ENCODE data around the gene FHAD1.

The FHAD1 gene

GRCh38 chr1:15422871-15423270, 175.8 kb downstream of the FHAD1 start:
- peaks cover 31% of the 10 kb centered on the region for H3K4me1 ChIP-seq (ENCODE audit: insufficient read depth, poor library complexity, severe bottlenecking)
- TF ChIP-seq CTCF (IDR thresholded peaks at IDR 0.05; ENCODE audit: poor library complexity, severe bottlenecking) = no peak
- H3K27ac ChIP-seq (ENCODE audit: poor library complexity, severe bottlenecking) = no peak overlapping the region
- peaks cover 57% of the 10 kb centered on the region for H3K36me3 ChIP-seq (ENCODE audit: low read depth)
- H3K9me3 ChIP-seq (ENCODE audit: severe bottlenecking) = no peaks in the 10 kb centered on the region
- DNase-seq (ENCODE audit: low spot score) (no peak), ATAC-seq (ENCODE audit: low read depth) (no peak)
- no peak overlapping the region for H3K4me3 ChIP-seq (ENCODE audit: severe bottlenecking)
- H3K27me3 ChIP-seq (ENCODE audit: insufficient read depth, poor library complexity, severe bottlenecking) = no peaks in the 10 kb centered on the region

- Histone ChIP-seq H3K27ac (ENCODE audit: poor library complexity, severe bottlenecking) (no peak overlapping the region), H3K4me3 (ENCODE audit: severe bottlenecking) (no peak overlapping the region), H3K4me1 (ENCODE audit: insufficient read depth, poor library complexity, severe bottlenecking) (peaks cover 25% of the 10 kb centered on the region), H3K36me3 (ENCODE audit: low read depth) (peaks cover 62% of the 10 kb centered on the region), H3K9me3 (ENCODE audit: severe bottlenecking) (no peaks in the 10 kb centered on the region), H3K27me3 (ENCODE audit: insufficient read depth, poor library complexity, severe bottlenecking) (no peaks in the 10 kb centered on the region)
- ATAC-seq (ENCODE audit: low read depth) (no peak), DNase-seq (ENCODE audit: low spot score) (no peak)
- TF ChIP-seq CTCF (IDR thresholded peaks at IDR 0.05; ENCODE audit: poor library complexity, severe bottlenecking) = no peak
These were observed 176.5 kb downstream of the FHAD1 start for GRCh38 chr1:15423355-15424077.

GRCh38 chr1:15424146-15424667, 177.2 kb downstream of the FHAD1 start:
- peaks cover 18% of the 10 kb centered on the region for H3K4me1 ChIP-seq (ENCODE audit: insufficient read depth, poor library complexity, severe bottlenecking)
- no peak for TF ChIP-seq CTCF (IDR thresholded peaks at IDR 0.05; ENCODE audit: poor library complexity, severe bottlenecking)
- H3K36me3 ChIP-seq (ENCODE audit: low read depth) = peaks cover 62% of the 10 kb centered on the region
- H3K9me3 ChIP-seq (ENCODE audit: severe bottlenecking) = no peaks in the 10 kb centered on the region
- no peaks in the 10 kb centered on the region for H3K27me3 ChIP-seq (ENCODE audit: insufficient read depth, poor library complexity, severe bottlenecking)
- no peak overlapping the region for H3K27ac ChIP-seq (ENCODE audit: poor library complexity, severe bottlenecking)
- no peak for ATAC-seq (ENCODE audit: low read depth)
- no peak overlapping the region for H3K4me3 ChIP-seq (ENCODE audit: severe bottlenecking)
- DNase-seq (ENCODE audit: low spot score) = no peak

- Histone ChIP-seq H3K4me1 (ENCODE audit: insufficient read depth, poor library complexity, severe bottlenecking) (peaks cover 21% of the 10 kb centered on the region), H3K36me3 (ENCODE audit: low read depth) (peaks cover 62% of the 10 kb centered on the region), H3K9me3 (ENCODE audit: severe bottlenecking) (no peaks in the 10 kb centered on the region), H3K27ac (ENCODE audit: poor library complexity, severe bottlenecking) (no peak overlapping the region), H3K4me3 (ENCODE audit: severe bottlenecking) (no peak overlapping the region), H3K27me3 (ENCODE audit: insufficient read depth, poor library complexity, severe bottlenecking) (no peaks in the 10 kb centered on the region)
- DNase-seq (ENCODE audit: low spot score) = no peak
- no peak for ATAC-seq (ENCODE audit: low read depth)
- TF ChIP-seq CTCF (IDR thresholded peaks at IDR 0.05; ENCODE audit: poor library complexity, severe bottlenecking) = no peak
These were observed 178.0 kb downstream of the FHAD1 start for GRCh38 chr1:15424981-15425380.

GRCh38 chr1:15425521-15425920, 178.5 kb downstream of the FHAD1 start:
- ATAC-seq (ENCODE audit: low read depth) (no peak), DNase-seq (ENCODE audit: low spot score) (no peak)
- no peak for TF ChIP-seq CTCF (IDR thresholded peaks at IDR 0.05; ENCODE audit: poor library complexity, severe bottlenecking)
- H3K4me1 ChIP-seq (ENCODE audit: insufficient read depth, poor library complexity, severe bottlenecking) = peaks cover 22% of the 10 kb centered on the region
- no peak overlapping the region for H3K4me3 ChIP-seq (ENCODE audit: severe bottlenecking)
- H3K9me3 ChIP-seq (ENCODE audit: severe bottlenecking) = no peaks in the 10 kb centered on the region
- H3K27me3 ChIP-seq (ENCODE audit: insufficient read depth, poor library complexity, severe bottlenecking) = no peaks in the 10 kb centered on the region
- H3K36me3 ChIP-seq (ENCODE audit: low read depth) = peaks cover 58% of the 10 kb centered on the region
- H3K27ac ChIP-seq (ENCODE audit: poor library complexity, severe bottlenecking) = no peak overlapping the region
